A549 (cell line): Measurements from ENCODE around the gene FRMD7.

Experiments used
- CHD2 ChIP-seq: fragments of 150-350 bp; IDR thresholded peaks from 2 replicates; pipeline ENCODE4 v1.6.1; 2014; ENCODE audit warnings: low read length; ENCODE audit not compliant: partially characterized antibody
- CTCF ChIP-seq: fragments of >200 bp; sonication (Bioruptor Twin); formaldehyde crosslinking; IDR thresholded peaks from 3 replicates; pipeline ENCODE4 v1.5.1; 2016
- EHMT2 ChIP-seq: fragments of 200-600 bp; sonication (generic); IDR thresholded peaks from 2 replicates; pipeline ENCODE4 v1.6.1; 2016; ENCODE audit warnings: antibody characterized with exemption, low read depth, mild to moderate bottlenecking, moderate library complexity
- ESRRA ChIP-seq: fragments of 150-350 bp; IDR thresholded peaks from 2 replicates; pipeline ENCODE4 v1.6.1; 2014; ENCODE audit warnings: mild to moderate bottlenecking, low read length, borderline replicate concordance
- HDAC2 ChIP-seq: fragments of 200-600 bp; sonication (generic); IDR thresholded peaks from 2 replicates; pipeline ENCODE4 v1.6.1; 2016
- HMGXB4 ChIP-seq: fragments of 250-450 bp; sonication (Bioruptor Pico); IDR thresholded peaks from 2 replicates; pipeline ENCODE4 v1.5.0; 2021; ENCODE audit warnings: mild to moderate bottlenecking, moderate library complexity, borderline replicate concordance
- MAX ChIP-seq: IDR thresholded peaks from 2 replicates; pipeline ENCODE4 v1.6.1; 2012
- MAZ ChIP-seq: fragments of 150-350 bp; IDR thresholded peaks from 2 replicates; pipeline ENCODE4 v1.6.1; 2014; ENCODE audit warnings: antibody characterized with exemption, low read depth, low read length, borderline replicate concordance
- POLR2A ChIP-seq: IDR thresholded peaks from 2 replicates; pipeline ENCODE4 v1.6.1; 2012; ENCODE audit warnings: mild to moderate bottlenecking, low read length
- RAD21 ChIP-seq, 2 experiments: fragments of >200 bp in 1 of 2; sonication (Bioruptor Twin) in 1 of 2; formaldehyde crosslinking in 1 of 2; IDR thresholded peaks in 1 of 2; conservative IDR thresholded peaks in 1 of 2; 2 replicates in 1 of 2; 3 replicates in 1 of 2; pipeline ENCODE4 v1.6.1; 2012 to 2018; ENCODE audit warnings: inconsistent platforms in 1 of 2
- RCOR1 ChIP-seq: fragments of 150-350 bp; IDR thresholded peaks from 2 replicates; pipeline ENCODE4 v1.6.1; 2014; ENCODE audit warnings: antibody characterized with exemption, low read length, low read depth
- TFCP2L1 ChIP-seq: fragments of 250-450 bp; sonication (Bioruptor Pico); IDR thresholded peaks from 2 replicates; pipeline ENCODE4 v1.5.0; 2021; ENCODE audit warnings: mild to moderate bottlenecking
- ZFP36 ChIP-seq: fragments of 450-650 bp; IDR thresholded peaks from 2 replicates; pipeline ENCODE4 v1.6.1; 2014; ENCODE audit warnings: borderline replicate concordance; ENCODE audit not compliant: partially characterized antibody

- TF ChIP-seq CTCF (no peak), HDAC2 (no peak), POLR2A (no peak), MAZ (no peak), MAX (no peak), RCOR1 (no peak), ESRRA (no peak), EHMT2 (no peak), CHD2 (no peak), RAD21 (conservative IDR thresholded peaks at IDR 0.05 in 1 of 2, IDR thresholded peaks at IDR 0.05 in 1 of 2) (no peak), ZFP36 (no peak), TFCP2L1 (CRISPR knock-in tag) (no peak), HMGXB4 (CRISPR knock-in tag) (no peak)
Observed at GRCh38 chrX:132171478-132171877, 43.7 kb upstream of the FRMD7 start.
